ENCODE results near the gene NSMCE3.

DNA sequence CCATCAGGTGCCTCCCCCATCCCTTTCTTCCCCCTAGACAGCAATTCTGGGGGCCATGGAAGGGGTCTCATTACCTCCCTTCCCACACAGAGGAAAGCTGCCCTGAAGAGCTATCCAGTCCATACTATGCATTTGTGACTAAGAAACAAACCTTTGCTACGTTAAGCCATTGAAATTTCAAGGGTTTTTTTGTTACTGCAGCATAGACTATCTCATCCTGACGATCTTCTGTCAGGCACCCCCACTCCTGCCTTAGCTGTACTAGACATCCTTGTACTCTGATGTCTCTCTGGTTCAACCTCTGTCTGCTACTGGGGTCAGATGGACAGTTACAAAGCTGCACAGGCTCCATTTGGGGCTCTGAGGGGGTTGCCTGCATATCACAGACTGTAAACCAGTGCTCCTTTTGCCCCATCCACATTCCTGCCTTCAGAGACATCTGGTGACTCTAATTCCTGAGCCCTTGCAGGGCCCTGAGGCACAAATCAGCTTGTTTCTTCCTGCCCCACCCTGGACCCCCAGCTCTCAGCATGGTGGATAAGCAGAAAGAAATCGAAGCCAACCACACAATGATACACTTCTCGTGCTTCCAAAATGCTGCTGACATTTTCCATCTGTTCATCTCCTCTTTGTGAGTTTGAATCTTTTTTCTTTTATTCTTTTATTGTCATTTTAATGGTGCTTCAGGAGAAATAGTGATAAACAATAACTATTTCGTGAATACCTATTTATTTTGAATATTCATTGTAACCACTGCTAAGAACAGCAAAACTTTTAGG, 21.6 kb upstream of the NSMCE3 start:
- no peak for TF ChIP-seq POLR2AphosphoS5 (IDR thresholded peaks at IDR 0.05; ENCODE audit: low read depth, low read length)
- no peak for TF ChIP-seq TAF1 (IDR thresholded peaks at IDR 0.05; ENCODE audit: borderline replicate concordance, insufficient read depth, low read length)
- TF ChIP-seq SIN3A (IDR thresholded peaks at IDR 0.05; ENCODE audit: borderline replicate concordance, insufficient read depth, low read length), result no peak
- TF ChIP-seq, protein P1, sequence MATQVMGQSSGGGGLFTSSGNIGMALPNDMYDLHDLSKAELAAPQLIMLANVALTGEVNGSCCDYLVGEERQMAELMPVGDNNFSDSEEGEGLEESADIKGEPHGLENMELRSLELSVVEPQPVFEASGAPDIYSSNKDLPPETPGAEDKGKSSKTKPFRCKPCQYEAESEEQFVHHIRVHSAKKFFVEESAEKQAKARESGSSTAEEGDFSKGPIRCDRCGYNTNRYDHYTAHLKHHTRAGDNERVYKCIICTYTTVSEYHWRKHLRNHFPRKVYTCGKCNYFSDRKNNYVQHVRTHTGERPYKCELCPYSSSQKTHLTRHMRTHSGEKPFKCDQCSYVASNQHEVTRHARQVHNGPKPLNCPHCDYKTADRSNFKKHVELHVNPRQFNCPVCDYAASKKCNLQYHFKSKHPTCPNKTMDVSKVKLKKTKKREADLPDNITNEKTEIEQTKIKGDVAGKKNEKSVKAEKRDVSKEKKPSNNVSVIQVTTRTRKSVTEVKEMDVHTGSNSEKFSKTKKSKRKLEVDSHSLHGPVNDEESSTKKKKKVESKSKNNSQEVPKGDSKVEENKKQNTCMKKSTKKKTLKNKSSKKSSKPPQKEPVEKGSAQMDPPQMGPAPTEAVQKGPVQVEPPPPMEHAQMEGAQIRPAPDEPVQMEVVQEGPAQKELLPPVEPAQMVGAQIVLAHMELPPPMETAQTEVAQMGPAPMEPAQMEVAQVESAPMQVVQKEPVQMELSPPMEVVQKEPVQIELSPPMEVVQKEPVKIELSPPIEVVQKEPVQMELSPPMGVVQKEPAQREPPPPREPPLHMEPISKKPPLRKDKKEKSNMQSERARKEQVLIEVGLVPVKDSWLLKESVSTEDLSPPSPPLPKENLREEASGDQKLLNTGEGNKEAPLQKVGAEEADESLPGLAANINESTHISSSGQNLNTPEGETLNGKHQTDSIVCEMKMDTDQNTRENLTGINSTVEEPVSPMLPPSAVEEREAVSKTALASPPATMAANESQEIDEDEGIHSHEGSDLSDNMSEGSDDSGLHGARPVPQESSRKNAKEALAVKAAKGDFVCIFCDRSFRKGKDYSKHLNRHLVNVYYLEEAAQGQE (IDR thresholded peaks at IDR 0.05; ENCODE audit: insufficient read depth in 1 of 2, low read depth in 2 of 2, low read length in 2 of 2), result no peak
- no peak for TF ChIP-seq FOXP2 (optimal IDR thresholded peaks at IDR 0.05; ENCODE audit: borderline replicate concordance, extremely low read depth, extremely low read length, insufficient read depth)
